GM12874 (cell line): ENCODE measurements around the gene NTN1.

ENCODE experiments used
- CTCF ChIP-seq: IDR thresholded peaks from 2 replicates; pipeline ENCODE4 v1.5.1; 2011; ENCODE audit warnings: low read depth, mild to moderate bottlenecking, control low read depth, low read length, moderate library complexity; ENCODE audit not compliant: insufficient read depth

NTN1 gene

GRCh38 chr17:9023392-9024218 lies 2.3 kb downstream of the NTN1 start:
- no peak for TF ChIP-seq CTCF

- TF ChIP-seq CTCF: no peak
Measured at GRCh38 chr17:9024497-9024896, 3.2 kb downstream of the NTN1 start.

GRCh38 chr17:9026741-9027140 lies 5.4 kb downstream of the NTN1 start:
- TF ChIP-seq CTCF: no peak

- no peak for TF ChIP-seq CTCF
Measured at GRCh38 chr17:9028202-9028987, 7.1 kb downstream of the NTN1 start.

GRCh38 chr17:9028988-9029570 lies 7.8 kb downstream of the NTN1 start:
- TF ChIP-seq CTCF: no peak

- no peak for TF ChIP-seq CTCF
Measured at GRCh38 chr17:9032151-9032550, 10.8 kb downstream of the NTN1 start.

GRCh38 chr17:9032583-9032982 lies 11.3 kb downstream of the NTN1 start:
- no peak for TF ChIP-seq CTCF
